Type B pancreatic cell (in vitro differentiated cells): ENCODE results near the gene ATP2A2. TPM values are rescaled to one million over a fixed set of nuclear protein-coding genes. Genes with fewer than 3 reads are reported as not detected.

Source experiments
- DNase-seq: peaks from one replicate; pipeline ENCODE4 v3.0.0; 2021; ENCODE audit warnings: mixed read lengths; ENCODE audit not compliant: unreplicated experiment; ENCODE audit errors: extremely low spot score
- H3K27ac Mint-ChIP-seq: 2 replicates; pipeline ENCODE4 v1.8.0; 2021; ENCODE audit warnings: mild to moderate bottlenecking, mixed read lengths
- H3K27me3 Mint-ChIP-seq: 2 replicates; pipeline ENCODE4 v1.8.0; 2021; ENCODE audit warnings: mixed read lengths
- H3K36me3 Mint-ChIP-seq: 2 replicates; pipeline ENCODE4 v1.8.0; 2021; ENCODE audit warnings: mixed read lengths
- H3K4me1 Mint-ChIP-seq: one replicate; pipeline ENCODE4 v1.8.0; 2021; ENCODE audit warnings: mixed read lengths; ENCODE audit not compliant: unreplicated experiment
- H3K4me3 Mint-ChIP-seq: 2 replicates; pipeline ENCODE4 v1.8.0; 2021; ENCODE audit warnings: mild to moderate bottlenecking, mixed read lengths
- H3K9me3 Mint-ChIP-seq: 2 replicates; pipeline ENCODE4 v1.8.0; 2021; ENCODE audit warnings: mixed read lengths
- total RNA-seq: library from RNA; stranded (reverse); gene quantifications from 2 replicates; pipeline ENCODE4 v1.2.1, GENCODE V29; 2021; ENCODE audit warnings: low replicate concordance
- TF ChIP-seq, protein P1 (sequence below): fragments of 200-600 bp; sonication (generic); conservative IDR thresholded peaks from 2 replicates; pipeline ENCODE4 v1.5.0; 2021; ENCODE audit warnings: antibody characterized with exemption, mild to moderate bottlenecking

Gene ATP2A2
- total RNA-seq, 1 donor from 2014 or later = 203 TPM

DNA sequence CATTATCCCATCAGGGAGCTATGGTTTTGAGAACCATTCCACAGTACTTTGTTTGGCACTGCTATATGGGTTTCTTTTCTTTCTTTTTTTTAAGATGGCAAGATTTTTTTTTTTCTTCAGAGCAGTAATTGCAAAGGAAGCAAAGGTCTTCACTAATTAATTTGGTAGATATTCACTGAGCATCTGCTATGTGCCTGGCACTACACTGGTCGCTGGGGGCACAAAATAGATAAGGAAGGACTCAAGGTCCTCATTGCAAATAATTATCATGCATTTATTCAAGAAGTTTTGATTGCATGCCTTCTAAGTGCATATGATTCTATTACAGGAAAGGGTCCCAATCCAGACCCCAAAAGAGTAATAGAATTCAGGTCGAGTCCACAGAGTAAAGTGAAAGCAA lies 10.0 kb upstream of the ATP2A2 start:
- no peaks in the 10 kb centered on the region for H3K27me3 Mint-ChIP-seq
- H3K4me1 Mint-ChIP-seq = peaks cover 54% of the 10 kb centered on the region
- H3K27ac Mint-ChIP-seq = no peak overlapping the region
- TF ChIP-seq, protein P1, sequence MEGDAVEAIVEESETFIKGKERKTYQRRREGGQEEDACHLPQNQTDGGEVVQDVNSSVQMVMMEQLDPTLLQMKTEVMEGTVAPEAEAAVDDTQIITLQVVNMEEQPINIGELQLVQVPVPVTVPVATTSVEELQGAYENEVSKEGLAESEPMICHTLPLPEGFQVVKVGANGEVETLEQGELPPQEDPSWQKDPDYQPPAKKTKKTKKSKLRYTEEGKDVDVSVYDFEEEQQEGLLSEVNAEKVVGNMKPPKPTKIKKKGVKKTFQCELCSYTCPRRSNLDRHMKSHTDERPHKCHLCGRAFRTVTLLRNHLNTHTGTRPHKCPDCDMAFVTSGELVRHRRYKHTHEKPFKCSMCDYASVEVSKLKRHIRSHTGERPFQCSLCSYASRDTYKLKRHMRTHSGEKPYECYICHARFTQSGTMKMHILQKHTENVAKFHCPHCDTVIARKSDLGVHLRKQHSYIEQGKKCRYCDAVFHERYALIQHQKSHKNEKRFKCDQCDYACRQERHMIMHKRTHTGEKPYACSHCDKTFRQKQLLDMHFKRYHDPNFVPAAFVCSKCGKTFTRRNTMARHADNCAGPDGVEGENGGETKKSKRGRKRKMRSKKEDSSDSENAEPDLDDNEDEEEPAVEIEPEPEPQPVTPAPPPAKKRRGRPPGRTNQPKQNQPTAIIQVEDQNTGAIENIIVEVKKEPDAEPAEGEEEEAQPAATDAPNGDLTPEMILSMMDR = no peak
- peak overlapping the region; percentile 12 for H3K4me3 Mint-ChIP-seq
- DNase-seq = no peak
- no peaks in the 10 kb centered on the region for H3K9me3 Mint-ChIP-seq
- peaks cover 3% of the 10 kb centered on the region for H3K36me3 Mint-ChIP-seq

GRCh38 chr12:110277530-110278254 lies 3.4 kb upstream of the ATP2A2 start:
- peak overlapping the region; percentile 17 for H3K27ac Mint-ChIP-seq
- H3K27me3 Mint-ChIP-seq = no peaks in the 10 kb centered on the region

GRCh38 chr12:110278255-110278536 lies 2.9 kb upstream of the ATP2A2 start:
- Mint-ChIP-seq H3K4me3 (peak overlapping the region; percentile 11), H3K27me3 (no peaks in the 10 kb centered on the region), H3K9me3 (no peaks in the 10 kb centered on the region), H3K27ac (peak overlapping the region; percentile 57), H3K4me1 (peaks cover 37% of the 10 kb centered on the region), H3K36me3 (peaks cover 12% of the 10 kb centered on the region)
- TF ChIP-seq, protein P1 = no peak
- DNase-seq = no peak

More at GRCh38 chr12:110277530-110278254, 3.4 kb upstream of the ATP2A2 start:
- DNase-seq = no peak
- Mint-ChIP-seq H3K4me3 (no peak overlapping the region), H3K9me3 (no peaks in the 10 kb centered on the region), H3K4me1 (peaks cover 35% of the 10 kb centered on the region), H3K36me3 (peaks cover 8% of the 10 kb centered on the region)
- TF ChIP-seq, protein P1 = no peak

GRCh38 chr12:110279566-110280375 lies 1.3 kb upstream of the ATP2A2 start:
- no peak for DNase-seq
- TF ChIP-seq, protein P1 = no peak
- Mint-ChIP-seq H3K4me3 (peak overlapping the region; percentile 83), H3K36me3 (peaks cover 26% of the 10 kb centered on the region), H3K4me1 (peaks cover 46% of the 10 kb centered on the region), H3K27me3 (no peaks in the 10 kb centered on the region), H3K27ac (peak overlapping the region; percentile 70), H3K9me3 (no peaks in the 10 kb centered on the region)

- Mint-ChIP-seq H3K27me3 (no peaks in the 10 kb centered on the region), H3K27ac (peak overlapping the region; percentile 70), H3K4me1 (peaks cover 52% of the 10 kb centered on the region), H3K36me3 (peaks cover 30% of the 10 kb centered on the region), H3K9me3 (no peaks in the 10 kb centered on the region), H3K4me3 (peak overlapping the region; percentile 83)
- no peak for DNase-seq
- TF ChIP-seq, protein P1 = peak; percentile 30
Observed at GRCh38 chr12:110280392-110280778, 662 bp upstream of the ATP2A2 start.
